Hypothalamus (tissue), 51 donors: ENCODE results near the gene HMOX2.

ENCODE experiments used
- DNase-seq, 51 donors: peaks; one replicate each; lab custom pipeline; 2025; lab: John Stamatoyannopoulos, UW

The HMOX2 gene, protein sequence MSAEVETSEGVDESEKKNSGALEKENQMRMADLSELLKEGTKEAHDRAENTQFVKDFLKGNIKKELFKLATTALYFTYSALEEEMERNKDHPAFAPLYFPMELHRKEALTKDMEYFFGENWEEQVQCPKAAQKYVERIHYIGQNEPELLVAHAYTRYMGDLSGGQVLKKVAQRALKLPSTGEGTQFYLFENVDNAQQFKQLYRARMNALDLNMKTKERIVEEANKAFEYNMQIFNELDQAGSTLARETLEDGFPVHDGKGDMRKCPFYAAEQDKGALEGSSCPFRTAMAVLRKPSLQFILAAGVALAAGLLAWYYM

DNA sequence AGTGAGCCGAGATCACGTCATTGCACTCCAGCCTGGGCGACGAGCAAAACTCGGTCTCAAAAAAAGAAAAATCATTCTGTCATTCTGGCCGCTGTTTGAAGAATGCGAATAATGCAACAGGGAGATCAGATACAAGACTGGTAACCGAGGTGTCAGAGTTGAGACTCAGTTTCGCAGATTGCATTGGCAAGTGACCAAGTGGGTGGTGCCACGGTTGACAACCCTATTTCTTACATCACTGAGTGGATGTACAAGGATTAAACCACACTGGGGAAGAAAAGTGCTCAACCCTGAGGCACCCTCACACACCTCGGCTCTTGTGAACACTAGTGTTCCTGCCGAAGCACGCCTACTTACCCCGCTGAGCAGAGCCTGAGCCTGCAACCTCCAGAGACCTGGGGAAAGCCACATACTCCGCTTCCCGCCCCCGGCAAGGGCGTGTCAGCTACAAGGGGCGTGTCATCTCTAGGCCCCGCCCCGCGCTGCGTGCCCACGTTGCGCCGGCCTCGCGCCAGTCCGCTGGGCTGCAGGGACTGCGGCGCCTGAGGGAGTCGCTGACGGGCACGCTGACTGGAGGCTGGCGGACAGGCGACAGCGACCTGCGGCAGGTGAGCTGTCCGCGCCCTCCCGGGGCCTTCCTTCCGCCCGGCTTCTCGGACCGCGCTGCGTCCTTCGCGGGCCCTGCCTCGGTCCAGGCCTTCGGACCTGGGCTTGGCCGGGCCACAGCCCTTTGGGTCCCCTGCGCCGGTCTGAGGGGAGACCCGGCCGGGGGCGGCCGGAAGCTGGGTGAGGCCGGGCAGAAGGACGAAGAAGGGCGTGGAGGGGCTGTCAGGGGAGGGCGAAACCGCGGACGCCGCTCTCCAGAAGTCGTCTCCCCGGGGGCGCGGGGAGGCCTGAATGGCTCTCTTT is at the start of gene HMOX2:
Gene HMOX2, plus strand, starts transcription at position 519 of the 909 bp plus-strand sequence. CDS start 29,127 bp downstream, outside the sequence.
- DNase-seq, result peak; percentile 28 to 96 (median 87)

DNA sequence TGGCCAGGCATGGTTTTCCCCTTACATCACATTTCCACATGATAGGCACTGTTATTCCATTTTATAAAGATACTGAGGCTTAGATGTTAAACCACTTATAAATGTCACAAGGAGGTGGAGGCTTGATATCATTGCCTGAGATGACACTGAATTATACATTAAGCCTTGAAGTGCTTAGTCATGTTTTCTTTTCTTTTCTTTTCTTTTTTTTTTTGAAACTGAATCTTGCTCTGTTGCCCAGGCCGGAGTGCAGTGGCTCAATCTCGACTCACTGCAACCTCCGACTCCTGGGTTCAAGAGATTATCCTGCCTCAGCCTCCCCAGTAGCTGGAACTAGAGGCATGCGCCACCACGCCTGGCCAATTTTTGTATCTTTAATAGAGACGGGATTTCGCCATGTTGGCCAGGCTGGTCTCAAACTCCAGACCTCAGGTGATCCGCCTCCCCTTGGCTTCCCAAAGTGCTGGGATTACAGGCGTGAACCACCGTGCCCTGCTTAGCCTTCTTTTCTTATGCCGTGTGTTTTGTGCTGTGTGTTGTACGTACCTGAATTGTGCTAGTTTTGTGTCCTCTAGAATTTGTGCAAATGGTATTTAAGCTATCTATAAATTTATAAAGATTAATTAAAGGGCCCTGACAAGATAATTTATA is 49.4 kb upstream of the HMOX2 start:
- DNase-seq, result no peak

DNA sequence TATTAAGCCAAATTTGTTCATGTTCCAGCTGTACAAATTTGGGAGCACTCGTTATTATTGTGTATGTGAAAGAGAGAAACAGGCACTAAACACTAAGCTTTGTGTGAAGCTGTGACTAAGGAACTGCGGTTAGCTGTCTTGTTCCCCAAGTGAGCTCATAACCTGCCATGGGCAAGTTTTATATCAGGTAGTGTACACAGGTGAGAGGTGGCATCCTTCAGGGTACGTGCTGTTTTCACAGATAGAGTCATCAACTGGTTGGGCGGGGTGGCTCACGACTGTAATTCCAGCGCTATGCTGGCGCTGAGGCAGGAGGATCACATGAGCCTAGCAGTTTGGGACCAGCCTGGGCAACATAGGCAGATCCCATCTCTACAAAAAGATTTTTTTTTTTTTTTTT is 47.7 kb upstream of the HMOX2 start:
- DNase-seq, result no peak

DNA sequence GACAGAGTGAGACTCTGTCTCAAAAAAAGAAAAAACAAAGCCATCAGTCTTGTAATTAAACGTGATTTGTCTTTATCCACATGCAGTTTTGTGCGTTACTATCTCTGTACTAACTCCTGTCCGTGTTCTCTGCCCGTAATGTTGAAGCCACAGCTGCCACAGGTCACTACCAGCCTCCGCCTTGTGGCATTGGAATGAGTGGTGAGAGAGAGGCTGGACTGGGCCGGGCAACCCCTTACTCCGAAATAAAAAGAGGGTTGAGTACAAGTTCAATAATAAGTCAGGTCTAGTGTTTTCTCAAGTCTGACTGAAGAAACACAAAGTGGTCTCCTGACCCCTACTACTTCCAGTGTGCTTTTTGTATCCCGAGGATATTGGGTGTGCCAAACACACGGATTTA is 45.2 kb upstream of the HMOX2 start:
- no peak for DNase-seq

DNA sequence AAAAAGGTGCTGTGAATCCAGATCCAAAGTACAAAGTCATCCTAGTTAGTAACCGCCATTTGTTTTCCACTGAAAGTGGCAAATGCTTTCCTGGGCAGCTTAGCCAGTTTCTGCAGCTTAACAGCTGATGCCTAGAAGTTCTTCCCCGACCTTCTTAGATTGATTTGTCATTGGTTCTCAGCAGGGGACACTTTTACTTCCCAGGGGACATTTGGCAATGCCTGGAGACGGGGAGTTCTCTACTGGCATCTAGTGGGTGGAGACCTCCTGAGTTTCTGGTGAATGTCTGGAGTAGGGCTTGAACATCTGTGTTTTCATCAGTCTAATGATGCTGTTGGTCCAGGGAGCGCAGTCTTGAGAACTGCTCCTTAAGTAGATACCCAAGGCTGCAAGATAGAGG is 43.0 kb upstream of the HMOX2 start:
- DNase-seq, result no peak

DNA sequence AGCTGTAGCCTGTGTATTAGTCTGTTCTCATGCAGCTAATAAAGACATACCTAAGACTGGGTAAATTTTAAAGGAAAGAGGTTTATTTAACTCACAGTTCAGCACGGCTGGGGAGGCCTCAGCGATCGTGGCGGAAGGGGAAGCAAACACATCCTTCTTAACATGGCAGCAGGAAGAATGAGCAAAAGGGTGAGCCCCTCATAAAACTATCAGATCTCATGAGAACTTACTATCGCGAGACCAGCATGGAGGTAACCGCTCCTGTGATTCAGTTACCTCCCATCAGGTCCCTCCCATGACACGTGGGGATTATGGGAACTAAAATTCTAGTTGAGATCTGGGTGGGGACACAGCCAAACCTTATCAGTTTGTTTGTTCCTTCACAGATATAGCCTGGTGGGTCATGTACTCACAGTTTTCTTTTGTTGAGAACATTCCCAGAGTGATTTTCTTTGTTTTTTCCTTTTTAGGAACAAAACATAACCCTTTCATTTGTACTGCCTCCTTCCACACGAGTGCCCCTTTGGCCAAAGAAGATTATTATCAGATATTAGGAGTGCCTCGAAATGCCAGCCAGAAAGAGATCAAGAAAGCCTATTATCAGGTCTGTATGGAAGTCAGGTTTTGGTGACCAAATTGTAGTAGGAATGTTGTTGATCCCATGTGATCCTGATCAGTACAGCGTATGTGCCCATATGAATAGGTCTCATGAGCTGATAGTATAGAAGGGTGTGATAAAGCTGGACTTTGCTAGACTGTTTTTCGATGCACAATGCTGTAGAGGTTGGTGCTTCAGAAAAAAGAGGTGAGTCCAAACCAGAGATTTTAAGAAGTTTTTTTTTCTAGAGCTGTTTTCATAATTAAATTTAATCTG is 42.0 kb upstream of the HMOX2 start:
- no peak for DNase-seq

DNA sequence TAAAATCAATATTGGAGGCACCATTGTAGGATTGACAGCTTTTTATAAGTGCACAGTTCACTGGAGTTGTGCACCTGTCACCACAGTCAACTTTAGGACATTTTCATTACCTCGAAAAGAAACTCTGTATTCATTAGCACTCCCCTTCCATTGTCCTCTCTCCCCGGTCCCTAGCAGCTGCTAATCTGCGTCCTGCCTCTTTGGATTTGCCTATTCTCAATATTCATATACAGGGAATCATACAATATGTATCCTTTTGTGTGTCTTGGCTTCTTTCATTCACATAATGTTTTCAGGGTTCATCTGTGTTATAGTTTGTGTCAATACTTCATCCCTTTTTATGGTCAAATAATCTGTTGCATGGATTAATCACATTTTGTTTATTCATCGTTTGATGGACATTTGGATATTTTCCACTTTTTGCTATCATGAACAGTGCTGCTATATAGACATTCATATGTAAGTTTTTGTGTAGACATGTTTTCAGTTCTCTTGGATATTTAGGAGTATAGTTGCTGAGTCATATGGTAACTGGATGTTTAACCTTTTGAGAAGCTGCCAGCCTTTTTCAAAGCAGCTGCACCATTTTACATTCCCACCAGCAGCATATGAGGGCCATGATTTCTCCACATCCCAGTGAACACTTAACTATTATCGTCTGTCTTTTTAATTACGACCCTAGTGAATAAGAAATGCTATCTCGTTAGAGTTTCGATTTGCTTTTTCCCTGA is 40.7 kb upstream of the HMOX2 start:
- no peak for DNase-seq

DNA sequence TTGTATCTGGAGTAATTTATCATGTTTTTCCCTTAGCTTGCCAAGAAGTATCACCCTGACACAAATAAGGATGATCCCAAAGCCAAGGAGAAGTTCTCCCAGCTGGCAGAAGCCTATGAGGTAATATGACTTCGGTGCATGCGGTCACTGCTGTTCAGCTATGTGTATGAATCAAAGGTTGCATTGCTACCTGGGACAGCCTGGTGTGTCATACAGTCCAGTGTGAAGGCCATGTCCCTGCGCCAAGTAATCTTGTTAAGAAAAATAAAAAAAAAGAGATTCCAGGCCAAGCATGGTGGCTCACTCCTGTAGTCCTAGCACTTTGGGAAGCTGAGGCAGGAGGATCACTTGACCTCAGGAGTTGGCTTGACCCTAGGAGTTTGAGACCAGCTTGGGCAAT is 38.8 kb upstream of the HMOX2 start:
- no peak for DNase-seq

DNA sequence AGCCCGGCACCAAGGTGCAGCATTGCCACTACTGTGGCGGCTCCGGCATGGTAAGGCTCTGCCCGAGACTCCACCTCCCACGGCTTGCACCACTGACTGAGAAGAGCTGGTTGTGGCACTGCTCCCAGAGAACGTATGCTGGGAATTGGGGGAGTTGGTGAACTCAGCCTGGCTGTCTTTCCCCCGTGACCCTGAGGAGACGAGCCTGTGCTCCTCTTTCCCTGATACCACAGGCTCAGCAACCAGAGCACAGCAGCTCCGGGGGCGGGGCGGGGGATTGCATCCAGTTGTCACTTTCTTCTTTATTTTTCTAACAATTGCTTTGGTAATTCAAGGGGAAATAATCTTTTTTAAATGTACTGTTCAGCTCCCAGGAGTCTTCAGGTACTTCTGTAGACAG is 33.8 kb upstream of the HMOX2 start:
- DNase-seq, result no peak

DNA sequence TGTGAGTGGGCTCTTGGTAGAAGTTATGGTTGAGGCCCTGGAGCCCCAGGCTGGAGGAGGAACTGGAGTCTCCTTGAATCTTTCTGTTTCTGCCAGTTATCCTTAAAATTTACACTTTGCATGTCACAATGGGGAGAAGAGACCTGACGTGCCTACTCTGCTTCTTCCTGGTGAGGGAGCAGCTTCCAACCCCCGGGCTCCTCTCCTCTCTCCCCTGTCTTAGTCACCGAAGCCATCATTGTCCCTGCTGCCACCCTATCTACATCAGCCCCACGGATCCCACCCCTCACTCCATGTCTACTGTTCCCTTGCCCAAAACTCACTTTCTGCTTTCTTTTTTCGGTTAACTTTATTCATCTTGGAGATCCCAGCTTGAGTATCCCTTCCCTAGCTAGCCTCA is 32.9 kb upstream of the HMOX2 start:
- DNase-seq, result no peak

DNA sequence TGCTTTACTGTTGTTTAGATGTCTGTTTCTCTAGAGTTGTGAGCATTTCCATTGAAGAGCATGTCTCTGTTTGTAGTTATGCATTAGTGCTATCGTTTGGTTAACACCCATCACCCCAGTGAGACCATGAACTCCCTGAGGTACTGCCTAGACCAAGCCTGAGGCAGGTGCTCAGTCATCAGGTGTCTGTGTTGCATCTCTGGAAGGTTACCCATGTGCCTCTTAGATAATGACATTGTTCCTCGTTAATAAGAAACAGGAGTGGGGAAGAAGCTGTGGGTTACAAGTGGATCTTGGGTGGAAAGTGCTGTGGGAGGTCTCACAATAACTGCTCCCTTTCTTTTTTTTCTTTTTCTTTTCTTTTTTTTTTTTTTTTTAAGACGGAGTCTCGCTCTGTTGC is 32.2 kb upstream of the HMOX2 start:
- DNase-seq, result no peak

DNA sequence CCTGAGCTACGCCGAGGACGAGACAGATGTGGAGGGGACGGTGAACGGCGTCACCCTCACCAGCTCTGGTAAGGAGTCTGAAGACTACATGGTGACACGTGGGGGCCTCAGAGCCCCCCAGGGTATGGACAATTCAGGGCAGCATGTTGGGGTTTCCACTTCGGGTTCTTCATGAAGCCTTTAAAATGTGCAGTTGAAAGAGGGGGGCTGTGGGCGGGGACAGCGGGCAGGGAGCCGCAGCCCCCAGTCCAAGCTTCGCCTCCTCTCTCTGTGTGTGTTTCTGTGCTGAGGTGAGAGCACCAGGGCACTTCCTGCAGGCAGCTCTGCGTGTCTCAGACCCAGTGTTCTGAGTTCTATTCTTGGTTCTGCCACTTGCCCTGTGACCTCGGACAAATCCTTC is 25.8 kb upstream of the HMOX2 start:
- no peak for DNase-seq

DNA sequence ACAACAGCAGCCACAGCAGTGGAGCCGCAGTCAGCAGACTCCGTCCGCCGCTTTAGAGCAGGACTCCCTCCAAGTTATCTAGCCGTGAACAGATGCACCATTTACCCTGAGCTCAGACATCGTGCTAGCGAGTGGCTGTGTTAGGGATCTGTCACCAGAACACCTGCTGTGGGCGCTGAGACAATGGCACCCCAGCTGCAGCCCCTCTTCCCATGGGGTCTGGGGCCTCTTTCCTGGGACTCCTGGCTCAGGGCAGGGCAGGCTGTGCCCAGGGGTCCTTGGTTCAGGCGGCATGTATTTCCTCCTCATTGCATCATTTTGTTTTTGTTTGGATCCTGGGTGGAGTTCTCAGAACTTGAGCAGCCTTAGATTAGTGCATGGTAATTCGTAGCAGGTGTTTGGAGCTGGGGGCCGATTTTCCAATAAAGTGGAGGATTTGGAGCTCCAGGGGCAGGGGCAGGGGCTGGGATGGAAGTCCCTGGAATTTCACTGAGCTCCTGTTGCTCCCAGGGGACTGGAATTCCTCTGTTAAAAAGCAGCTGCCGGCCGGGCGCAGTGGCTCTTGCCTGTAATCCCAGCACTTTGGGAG is 25.2 kb upstream of the HMOX2 start:
- DNase-seq, result no peak

DNA sequence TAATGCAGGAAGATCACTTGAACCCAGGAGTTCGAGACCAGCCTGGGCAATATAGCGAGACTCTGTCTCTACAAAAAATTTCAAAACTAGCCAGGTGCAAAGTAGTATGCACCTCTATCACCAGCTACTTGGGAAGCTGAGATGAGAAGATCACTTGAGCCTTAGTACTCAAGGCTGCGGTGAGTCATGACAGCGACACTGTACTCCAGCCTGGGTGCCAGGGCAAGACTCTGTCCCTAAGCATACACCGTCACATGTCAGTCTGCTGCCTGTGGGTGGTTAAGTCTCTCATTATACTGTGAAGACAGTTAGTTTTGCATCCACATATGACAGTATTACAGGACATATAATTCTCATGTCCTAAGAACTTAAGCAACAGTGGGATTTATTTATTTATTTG is 23.5 kb upstream of the HMOX2 start:
- DNase-seq, result no peak

DNA sequence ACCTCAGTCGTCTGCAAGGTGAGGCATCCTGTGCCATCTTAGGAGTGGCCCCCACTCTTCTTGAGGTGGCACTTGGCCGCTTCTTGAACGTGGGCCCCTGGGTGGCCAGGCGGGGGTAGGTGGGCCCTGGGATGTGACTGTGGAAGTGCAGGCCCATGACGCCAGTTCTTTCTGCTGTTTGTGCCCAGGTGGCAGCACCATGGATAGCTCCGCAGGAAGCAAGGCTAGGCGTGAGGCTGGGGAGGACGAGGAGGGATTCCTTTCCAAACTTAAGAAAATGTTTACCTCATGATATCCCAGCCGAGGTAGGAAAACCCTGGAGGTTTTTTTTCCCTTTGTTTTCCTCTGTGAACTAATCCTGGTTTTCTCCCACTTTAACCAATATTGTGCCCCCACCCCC is 21.6 kb upstream of the HMOX2 start:
- DNase-seq, result no peak

DNA sequence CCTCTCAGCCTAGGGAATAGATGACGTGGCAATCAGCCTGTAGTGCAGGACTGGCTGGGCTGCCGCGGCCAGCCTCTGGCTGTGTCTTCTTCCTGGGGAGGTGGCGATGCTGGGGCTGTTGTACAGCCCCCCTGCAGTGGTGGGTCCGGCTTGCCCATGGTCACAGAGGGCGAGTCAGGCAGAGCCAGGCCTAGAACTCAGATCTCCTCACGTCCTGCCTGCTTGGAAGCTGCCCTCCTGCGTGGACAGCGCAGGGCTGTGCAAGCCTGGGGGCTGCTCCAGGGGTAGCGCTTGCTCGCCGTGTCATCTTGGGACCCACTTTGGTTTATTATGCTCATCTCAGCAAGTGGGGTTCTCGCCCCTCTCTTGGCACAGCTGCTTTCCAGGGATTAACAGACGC is 21.1 kb upstream of the HMOX2 start:
- DNase-seq, result no peak

DNA sequence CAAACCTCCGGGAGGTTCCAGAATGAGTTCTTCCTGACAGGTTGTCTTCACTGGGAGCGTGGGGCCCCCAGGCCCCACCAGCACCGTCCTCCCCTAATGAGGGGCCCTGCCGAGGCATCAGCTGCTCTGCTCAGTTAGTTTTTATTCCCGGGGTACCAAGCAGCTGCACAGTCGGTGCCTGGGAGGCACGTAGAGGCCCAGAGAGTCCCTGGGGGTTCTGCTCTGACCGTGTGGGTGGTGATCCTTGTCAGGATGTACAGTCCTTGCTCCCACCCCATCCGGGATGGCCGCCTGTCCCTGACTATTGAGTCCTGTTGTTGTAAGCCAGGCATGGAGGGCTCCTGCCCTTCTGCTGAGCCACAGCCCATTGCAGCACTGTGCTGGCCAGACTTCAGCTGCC is 20.2 kb upstream of the HMOX2 start:
- no peak for DNase-seq

DNA sequence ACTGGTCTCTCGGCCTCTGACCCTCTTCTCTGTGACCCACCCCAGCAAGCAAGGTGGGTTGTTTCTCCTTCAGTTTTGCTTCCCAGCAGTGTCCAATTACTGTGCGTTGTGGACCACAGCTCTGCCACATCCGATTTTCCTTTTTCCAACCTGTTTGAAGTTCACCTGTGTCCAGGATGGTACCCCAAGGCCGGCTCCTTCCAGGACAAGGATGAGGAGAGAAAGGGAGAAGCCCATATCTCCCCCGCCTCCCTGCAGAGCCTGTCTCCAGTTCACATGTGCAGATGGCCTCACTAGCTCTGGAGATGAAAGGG is 15.3 kb upstream of the HMOX2 start:
- peak in 3 of 51 donors; percentile 42 to 47 (median 43) for DNase-seq

DNA sequence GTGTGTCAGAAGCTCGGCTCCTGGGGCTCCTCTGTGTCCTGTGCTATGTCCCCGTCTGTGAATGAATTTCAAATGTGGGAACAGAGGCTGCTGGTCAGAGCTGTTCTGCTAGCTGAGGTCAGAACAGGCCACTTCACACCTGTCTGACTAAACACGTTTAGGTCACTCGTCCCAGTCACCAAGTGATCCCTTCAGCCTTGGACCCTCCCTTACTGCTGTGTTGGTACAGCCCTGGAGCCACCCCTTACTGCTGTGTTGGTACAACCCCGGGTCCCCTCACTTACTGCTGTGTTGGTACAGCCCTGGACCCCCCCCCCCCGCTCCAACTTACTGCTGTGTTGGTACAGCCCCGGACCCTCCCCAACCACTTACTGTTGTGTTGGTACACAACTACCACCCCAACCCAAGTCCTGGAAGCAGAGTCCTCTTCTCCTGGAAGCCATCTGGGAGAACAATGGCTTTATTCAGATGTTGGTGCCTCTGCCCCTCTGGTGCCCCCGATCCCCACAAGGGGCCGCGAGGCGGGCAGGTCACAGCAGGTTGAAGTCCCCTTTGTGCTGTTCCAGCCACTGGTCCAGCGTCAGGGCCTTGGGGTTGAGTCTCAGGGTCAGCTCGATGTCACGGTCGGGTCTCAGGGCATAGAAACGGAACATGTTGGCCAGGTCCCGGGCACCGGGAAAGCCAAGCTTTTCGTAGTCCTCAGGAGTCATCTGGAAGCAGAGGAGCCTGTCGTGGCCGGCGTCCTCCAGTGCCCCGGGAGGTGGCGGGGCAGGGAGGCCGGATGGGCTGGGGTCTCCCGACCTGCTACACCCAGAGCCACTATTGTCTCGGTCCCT is 14.7 kb upstream of the HMOX2 start:
- peak in 28 of 51 donors; percentile 5 to 64 (median 26) for DNase-seq
